Naive thymus-derived CD8-positive, alpha-beta T cell (primary cell): Measurements from ENCODE around the gene TRIM44. TPM values are rescaled to one million over a fixed set of nuclear protein-coding genes. Genes with fewer than 3 reads are reported as not detected.
"Not testable (repeated sequence)": the region's sequence is repeated elsewhere in the genome, so short reads cannot be mapped to it uniquely, and the experiment has no call there.

Experiments
- ATAC-seq, 2 donors: fragments of 150-1000 bp; cut with Tn5 transposase in 1 of 2; sonication (Bioruptor Pico), chemical (Tn5 transposase) in 1 of 2; 1 replicate in 1 of 2; 2 replicates in 1 of 2; pipeline ENCODE4 v1.10.0; 2021; ENCODE audit warnings: mild to moderate bottlenecking in 2 of 2, moderate library complexity in 2 of 2
- POLR2A ChIA-PET: fragments of 350-600 bp; sonication (Branson Sonifier 250); formaldehyde crosslinking; loops from one replicate; lab custom pipeline; 2021; ENCODE audit warnings: antibody characterized with exemption; lab: Charles Lee
- DNase-seq, 10 donors: peaks; one replicate each; pipeline versions ENCODE4 v3.0.0 to v3.0.0-alpha.2; 2020 to 2022
- H3K27ac Mint-ChIP-seq, 10 donors: one replicate each; pipeline ENCODE4 v1.8.0; 2020 to 2022; ENCODE audit warnings: mild to moderate bottlenecking in 10 of 10, mixed read lengths in 10 of 10, moderate library complexity in 4 of 10, inconsistent platforms in 1 of 10
- H3K27me3 Mint-ChIP-seq, 5 donors: one replicate each; pipeline ENCODE4 v1.8.0; 2021 to 2022; ENCODE audit warnings: mixed read lengths in 5 of 5
- H3K36me3 Mint-ChIP-seq, 3 donors: one replicate each; pipeline ENCODE4 v1.8.0; 2020 to 2022; ENCODE audit warnings: mixed read lengths in 3 of 3, mild to moderate bottlenecking in 2 of 3, inconsistent platforms in 1 of 3
- H3K4me1 Mint-ChIP-seq, 4 donors: one replicate each; pipeline ENCODE4 v1.8.0; 2021 to 2022; ENCODE audit warnings: mixed read lengths in 4 of 4
- H3K4me3 Mint-ChIP-seq, 10 donors: one replicate each; pipeline ENCODE4 v1.8.0; 2020 to 2022; ENCODE audit warnings: mild to moderate bottlenecking in 10 of 10, mixed read lengths in 10 of 10, moderate library complexity in 6 of 10, inconsistent platforms in 1 of 10
- H3K9me3 Mint-ChIP-seq, 9 donors: one replicate each; pipeline ENCODE4 v1.8.0; 2020 to 2022; ENCODE audit warnings: mixed read lengths in 9 of 9, mild to moderate bottlenecking in 3 of 9, inconsistent platforms in 1 of 9, moderate library complexity in 1 of 9
- polyA plus RNA-seq, 3 donors: library from polyadenylated mRNA; unstranded; fragments of 300-500 nt; fragmentation: Illumina TruSeq; gene quantifications; one replicate each; pipeline ENCODE4 v1.2.3, GENCODE V29; 2021
- total RNA-seq, 8 experiments: library from RNA in 2 of 8; stranded (reverse) in 2 of 8; gene quantifications; one replicate each; pipeline ENCODE4 v1.2.3 and lab custom pipeline; 2021 to 2026

Gene TRIM44
- total and polyA plus RNA-seq, 5 experiments from 2014 or later = 49.5 to 73.4 (median 59.4) TPM

DNA sequence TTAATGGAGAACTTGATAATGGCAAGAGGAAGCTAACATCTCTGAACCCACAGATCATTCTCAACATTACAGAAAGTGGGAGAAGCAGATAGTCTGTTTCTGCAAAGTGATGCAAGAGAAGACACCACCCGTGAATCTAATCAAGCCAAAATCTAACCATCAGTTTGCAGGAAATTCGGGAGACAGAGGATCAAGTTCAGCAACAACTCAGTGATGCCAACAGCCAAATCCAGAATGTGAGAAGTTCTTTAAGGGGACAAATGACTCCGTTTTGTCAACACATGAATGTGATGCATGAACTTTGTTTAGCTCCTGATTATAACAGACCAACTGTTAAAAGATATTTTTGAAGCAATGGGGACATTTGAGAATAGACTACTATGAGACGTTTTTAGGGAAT, 186.0 kb downstream of the TRIM44 start:
- POLR2A ChIA-PET = no interaction called here
- ATAC-seq (no peak), DNase-seq (no peak)
- Mint-ChIP-seq H3K9me3 (peaks cover 0 to under 1% (median 0%) of the 10 kb centered on the region in 9 donors), H3K4me3 (no peak overlapping the region), H3K36me3 (no peaks in the 10 kb centered on the region), H3K4me1 (no peaks in the 10 kb centered on the region), H3K27me3 (peaks cover 0 to 12% (median 5%) of the 10 kb centered on the region in 5 donors), H3K27ac (no peak overlapping the region)

DNA sequence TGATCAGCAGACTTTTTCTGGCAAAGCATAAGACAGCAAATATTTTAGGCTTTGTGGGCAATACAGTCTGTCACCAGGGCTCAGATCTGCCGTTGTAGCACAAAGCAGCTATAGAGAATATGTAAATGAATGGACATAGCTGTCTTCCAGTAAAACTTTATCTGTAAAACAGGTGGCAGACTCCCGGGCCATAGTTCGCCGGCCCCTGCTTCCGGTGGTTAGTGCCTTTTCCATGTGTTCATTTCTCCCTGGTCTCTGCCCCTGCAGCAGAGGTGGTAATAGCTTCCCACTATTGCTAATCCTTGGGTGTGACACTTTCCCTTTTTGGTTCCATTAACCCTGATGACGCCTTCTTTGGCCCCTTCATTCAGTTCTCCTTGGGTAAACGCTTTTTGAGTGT, 187.6 kb downstream of the TRIM44 start:
- Mint-ChIP-seq H3K27ac (no peak overlapping the region), H3K27me3 (peaks cover 0 to 8% (median 1%) of the 10 kb centered on the region in 5 donors), H3K4me1 (no peaks in the 10 kb centered on the region), H3K4me3 (no peak overlapping the region), H3K9me3 (no peaks in the 10 kb centered on the region), H3K36me3 (no peaks in the 10 kb centered on the region)
- ATAC-seq (no peak), DNase-seq (no peak)
- POLR2A ChIA-PET = no interaction called here

DNA sequence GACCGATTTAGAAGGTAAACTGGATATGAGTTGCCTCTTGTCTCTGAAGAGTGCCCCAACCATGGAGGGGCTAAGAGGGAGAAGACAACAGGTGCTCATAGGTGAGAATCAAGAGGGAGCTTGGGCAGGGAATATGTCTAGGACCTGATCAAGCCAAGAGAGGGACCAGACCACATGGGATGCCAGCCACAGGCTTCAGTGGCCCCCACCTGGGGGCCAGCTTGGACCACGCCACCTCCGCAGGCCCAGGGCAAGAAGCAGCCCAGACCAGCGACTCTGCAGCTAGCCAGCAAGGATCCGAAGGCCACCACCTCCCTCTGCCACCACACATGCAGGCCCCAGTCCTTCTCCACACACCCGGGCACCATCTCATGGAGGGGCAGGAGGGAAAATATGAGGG, 188.8 kb downstream of the TRIM44 start:
- Mint-ChIP-seq H3K4me1 (no peaks in the 10 kb centered on the region), H3K9me3 (no peaks in the 10 kb centered on the region), H3K27me3 (peaks cover 0 to 8% (median 1%) of the 10 kb centered on the region in 5 donors), H3K27ac (no peak overlapping the region), H3K36me3 (no peaks in the 10 kb centered on the region), H3K4me3 (no peak overlapping the region)
- no peak for ATAC-seq
- POLR2A ChIA-PET = no interaction called here
- DNase-seq = no peak

DNA sequence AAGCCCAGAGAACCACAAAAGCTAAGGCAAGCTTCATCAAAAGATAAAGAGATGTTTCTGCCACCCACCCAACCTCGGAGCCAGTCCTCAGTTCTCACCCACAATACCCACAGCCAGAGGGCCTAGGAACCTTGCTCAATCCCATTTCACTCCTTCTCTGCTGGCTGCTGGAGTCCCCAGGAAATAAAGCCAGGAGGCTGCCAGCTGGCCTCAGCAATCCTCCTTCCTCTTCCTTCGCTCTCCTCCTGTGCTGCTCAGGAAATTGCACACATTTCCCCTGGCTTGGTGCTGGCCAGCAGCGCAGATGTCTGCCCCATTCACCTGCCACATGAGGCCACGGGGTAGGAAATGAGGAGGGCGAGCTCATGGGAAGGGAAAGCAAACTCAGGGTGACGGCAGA, 189.5 kb downstream of the TRIM44 start:
- H3K27ac Mint-ChIP-seq = no peak overlapping the region
- no peaks in the 10 kb centered on the region for H3K36me3 Mint-ChIP-seq
- DNase-seq = no peak
- peaks cover 0 to 5% (median 1%) of the 10 kb centered on the region in 5 donors for H3K27me3 Mint-ChIP-seq
- POLR2A ChIA-PET = no interaction called here
- no peaks in the 10 kb centered on the region for H3K9me3 Mint-ChIP-seq
- no peaks in the 10 kb centered on the region for H3K4me1 Mint-ChIP-seq
- ATAC-seq = no peak
- H3K4me3 Mint-ChIP-seq = no peak overlapping the region

DNA sequence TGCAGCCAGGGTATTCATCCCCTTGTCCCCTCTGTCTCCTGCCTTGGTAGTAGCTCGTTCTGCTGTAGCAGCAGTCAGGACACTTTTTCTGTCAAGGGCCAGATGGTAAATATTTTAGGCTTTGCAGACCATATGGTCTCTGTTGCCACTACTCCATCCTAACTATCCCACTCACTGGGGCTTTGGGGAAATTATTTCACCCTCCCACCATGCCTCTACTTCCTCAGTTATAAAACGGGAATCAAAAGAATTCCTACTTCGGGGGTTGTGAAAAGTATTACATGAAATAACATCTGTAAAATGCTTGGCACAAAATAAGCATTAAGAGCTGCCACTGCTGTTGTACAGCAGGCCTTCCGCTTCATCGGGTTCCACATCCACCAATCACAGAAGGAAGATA, 191.4 kb downstream of the TRIM44 start:
- Mint-ChIP-seq H3K36me3 (no peaks in the 10 kb centered on the region), H3K4me1 (no peaks in the 10 kb centered on the region), H3K9me3 (no peaks in the 10 kb centered on the region), H3K27me3 (peaks cover 0 to 3% (median 0%) of the 10 kb centered on the region in 5 donors), H3K27ac (no peak overlapping the region), H3K4me3 (no peak overlapping the region)
- POLR2A ChIA-PET = no interaction called here
- ATAC-seq (no peak), DNase-seq (no peak)

DNA sequence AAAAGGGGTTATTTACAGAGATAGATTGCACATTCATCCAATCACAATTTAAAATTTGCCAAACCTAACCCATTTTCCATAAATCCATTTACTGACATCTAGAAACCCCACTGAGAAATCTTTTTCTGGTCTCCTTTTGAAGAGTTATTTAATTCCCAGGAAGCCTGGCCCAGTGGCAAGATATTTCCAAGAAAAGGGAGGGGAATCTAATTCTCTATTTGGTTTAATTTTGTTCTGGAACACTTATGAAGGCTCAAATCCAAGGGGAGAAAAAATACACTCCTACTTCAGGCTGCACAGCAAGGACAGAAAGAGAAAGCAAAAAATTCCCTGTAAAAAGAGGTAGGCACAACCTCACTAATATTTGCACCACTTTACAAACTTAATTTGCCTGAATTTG, 193.1 kb downstream of the TRIM44 start:
- DNase-seq = no peak
- H3K27ac Mint-ChIP-seq = no peak overlapping the region
- no peaks in the 10 kb centered on the region for H3K27me3 Mint-ChIP-seq
- no peaks in the 10 kb centered on the region for H3K9me3 Mint-ChIP-seq
- no peak overlapping the region for H3K4me3 Mint-ChIP-seq
- H3K36me3 Mint-ChIP-seq = no peaks in the 10 kb centered on the region
- no peaks in the 10 kb centered on the region for H3K4me1 Mint-ChIP-seq
- ATAC-seq = no peak
- POLR2A ChIA-PET = no interaction called here

DNA sequence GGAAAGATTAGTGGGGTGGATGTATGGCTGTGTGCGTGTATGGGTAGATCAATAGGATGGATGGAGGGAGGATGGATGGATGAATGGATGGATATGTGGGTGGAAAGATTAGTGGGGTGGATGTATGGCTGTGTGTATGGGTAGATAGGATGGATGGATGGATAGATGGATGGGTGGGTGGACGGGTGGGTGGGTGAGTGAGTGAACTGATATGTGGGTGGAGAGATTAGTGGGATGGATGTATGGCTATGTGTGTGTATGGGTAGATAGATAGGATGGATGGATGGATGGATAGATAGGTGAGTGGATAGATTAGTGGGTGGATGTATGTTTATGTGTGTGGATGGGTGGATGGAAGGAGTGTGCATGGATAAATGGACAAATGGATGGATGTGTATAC, 193.7 kb downstream of the TRIM44 start:
- no peaks in the 10 kb centered on the region for H3K4me1 Mint-ChIP-seq
- no peak overlapping the region for H3K4me3 Mint-ChIP-seq
- no peaks in the 10 kb centered on the region for H3K9me3 Mint-ChIP-seq
- POLR2A ChIA-PET = no interaction called here
- no peak for ATAC-seq
- no peaks in the 10 kb centered on the region for H3K27me3 Mint-ChIP-seq
- no peak overlapping the region for H3K27ac Mint-ChIP-seq
- no peak for DNase-seq
- no peaks in the 10 kb centered on the region for H3K36me3 Mint-ChIP-seq

DNA sequence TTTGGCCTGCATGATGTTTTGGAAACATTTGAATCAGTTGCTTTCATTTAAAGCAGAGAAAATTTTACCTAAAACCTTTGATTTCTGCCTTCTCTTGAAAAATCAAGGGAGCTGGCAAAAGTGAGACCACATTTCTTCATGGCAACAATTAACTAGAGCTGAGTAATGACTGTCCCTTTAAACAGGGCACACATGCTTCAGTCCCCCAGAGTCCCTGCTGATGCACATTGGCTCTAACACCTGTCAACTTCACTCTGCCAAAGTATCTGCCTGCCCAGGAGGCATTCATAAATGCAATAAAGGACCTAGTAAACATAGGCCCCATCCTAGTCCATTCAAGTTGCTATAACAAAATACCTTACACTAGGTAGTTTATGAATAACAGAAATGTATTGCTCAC, 194.2 kb downstream of the TRIM44 start:
- H3K36me3 Mint-ChIP-seq = no peaks in the 10 kb centered on the region
- POLR2A ChIA-PET = no interaction called here
- no peaks in the 10 kb centered on the region for H3K27me3 Mint-ChIP-seq
- no peak for ATAC-seq
- H3K4me1 Mint-ChIP-seq = no peaks in the 10 kb centered on the region
- H3K4me3 Mint-ChIP-seq = no peak overlapping the region
- H3K27ac Mint-ChIP-seq = no peak overlapping the region
- no peaks in the 10 kb centered on the region for H3K9me3 Mint-ChIP-seq
- DNase-seq = no peak

DNA sequence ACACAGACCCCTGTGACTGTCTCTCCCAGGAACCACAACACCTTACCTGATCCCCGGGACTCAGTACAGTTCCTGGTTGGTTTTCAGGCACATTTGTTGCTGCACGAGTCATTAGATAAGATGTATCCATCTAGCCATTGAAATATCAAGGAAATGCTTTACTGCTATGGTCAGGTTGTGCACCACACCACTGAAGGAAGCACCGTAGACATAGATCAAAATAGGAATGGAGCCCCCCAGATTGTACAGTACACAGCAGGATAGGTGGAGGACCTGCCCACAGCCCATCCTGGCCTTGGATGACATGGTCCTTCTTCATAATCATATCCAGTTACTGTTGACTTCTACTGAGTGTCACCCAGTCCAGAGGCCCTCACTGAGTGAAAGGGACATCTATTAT, 195.3 kb downstream of the TRIM44 start:
- H3K4me3 Mint-ChIP-seq = no peak overlapping the region
- H3K9me3 Mint-ChIP-seq = no peaks in the 10 kb centered on the region
- H3K27ac Mint-ChIP-seq = no peak overlapping the region
- no peak for DNase-seq
- H3K27me3 Mint-ChIP-seq = peaks cover 0 to 5% (median under 1%) of the 10 kb centered on the region in 5 donors
- H3K4me1 Mint-ChIP-seq = no peaks in the 10 kb centered on the region
- H3K36me3 Mint-ChIP-seq = no peaks in the 10 kb centered on the region
- POLR2A ChIA-PET = no interaction called here
- no peak for ATAC-seq

DNA sequence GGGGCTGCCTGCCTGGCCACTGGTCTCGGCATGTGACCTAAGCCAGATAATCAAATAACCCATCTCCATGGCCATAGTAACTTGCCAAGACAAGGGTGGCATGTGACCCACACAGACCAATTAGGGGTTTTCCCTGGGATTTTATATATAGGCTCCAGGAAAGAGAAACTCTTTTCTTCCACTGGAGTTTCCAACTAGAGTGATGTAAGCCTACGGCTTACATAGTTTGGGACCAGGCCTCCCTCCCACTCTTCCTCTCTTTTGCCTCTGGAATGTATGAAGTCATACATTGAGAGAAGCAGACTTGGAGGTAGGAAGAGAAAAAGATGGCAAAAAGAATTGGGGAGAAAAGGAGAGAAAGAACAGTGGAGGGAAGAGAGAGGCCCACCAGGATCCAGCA, 196.7 kb downstream of the TRIM44 start:
- Mint-ChIP-seq H3K9me3 (peaks cover 0 to 6% (median 2%) of the 10 kb centered on the region in 9 donors), H3K4me3 (no peak overlapping the region), H3K36me3 (peaks cover 0 to under 1% (median 0%) of the 10 kb centered on the region in 3 donors), H3K27me3 (peaks cover 3 to 18% (median 8%) of the 10 kb centered on the region in 5 donors), H3K27ac (no peak overlapping the region), H3K4me1 (no peaks in the 10 kb centered on the region)
- DNase-seq (no peak), ATAC-seq (no peak)
- POLR2A ChIA-PET = no interaction called here

DNA sequence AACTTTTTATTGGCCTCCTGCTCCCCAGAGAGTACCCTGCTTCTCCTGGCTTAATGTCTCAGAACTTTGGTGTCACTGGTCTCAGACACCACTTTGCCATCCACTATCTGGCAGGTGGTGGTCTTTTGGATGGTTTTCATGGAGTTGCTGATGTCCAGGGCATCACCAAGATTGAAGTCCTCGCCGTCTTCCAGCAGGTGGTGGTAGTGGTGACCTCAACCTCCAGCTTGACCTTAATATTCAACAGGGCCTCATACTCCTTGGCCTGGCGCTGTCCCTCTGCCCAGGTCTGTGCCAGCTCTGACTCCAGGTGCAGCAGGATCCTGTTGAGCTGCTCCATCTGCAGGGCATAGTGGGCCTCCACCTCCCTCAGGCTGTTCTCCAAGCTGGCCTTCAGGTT, 197.6 kb downstream of the TRIM44 start:
- H3K27me3 Mint-ChIP-seq = peaks cover 3 to 18% (median 8%) of the 10 kb centered on the region in 5 donors
- H3K27ac Mint-ChIP-seq, POLR2A ChIA-PET, H3K4me3 Mint-ChIP-seq, ATAC-seq, DNase-seq, H3K36me3 Mint-ChIP-seq, H3K4me1 Mint-ChIP-seq, H3K9me3 Mint-ChIP-seq: not testable (repeated sequence)

DNA sequence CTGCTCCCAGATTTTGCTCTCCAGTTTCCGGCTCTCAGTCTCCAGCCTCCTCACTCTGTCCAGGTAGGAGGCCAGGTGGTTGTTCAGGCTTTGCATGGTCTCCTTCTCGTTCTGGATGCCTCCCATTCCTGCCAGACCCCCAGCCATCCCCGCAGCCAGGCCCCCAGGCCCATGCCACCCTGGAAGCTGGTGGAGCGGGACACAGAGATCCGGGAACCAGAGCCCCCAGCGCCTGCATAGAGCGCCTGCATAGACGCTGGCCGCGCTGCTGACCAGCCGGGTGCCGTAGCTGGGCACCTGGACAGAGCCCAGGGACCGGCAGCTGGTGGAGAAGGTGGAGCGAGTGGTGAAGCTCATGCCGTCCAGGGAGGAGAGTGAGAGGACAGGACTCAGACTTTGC, 198.6 kb downstream of the TRIM44 start:
- ATAC-seq = no peak
- H3K4me1 Mint-ChIP-seq = no peaks in the 10 kb centered on the region
- POLR2A ChIA-PET = no interaction called here
- no peak for DNase-seq
- peaks cover 3 to 18% (median 8%) of the 10 kb centered on the region in 5 donors for H3K27me3 Mint-ChIP-seq
- peaks cover 0 to 8% (median 3%) of the 10 kb centered on the region in 9 donors for H3K9me3 Mint-ChIP-seq
- no peak overlapping the region for H3K27ac Mint-ChIP-seq
- H3K36me3 Mint-ChIP-seq = peaks cover 0 to 4% (median 2%) of the 10 kb centered on the region in 3 donors
- H3K4me3 Mint-ChIP-seq = no peak overlapping the region

DNA sequence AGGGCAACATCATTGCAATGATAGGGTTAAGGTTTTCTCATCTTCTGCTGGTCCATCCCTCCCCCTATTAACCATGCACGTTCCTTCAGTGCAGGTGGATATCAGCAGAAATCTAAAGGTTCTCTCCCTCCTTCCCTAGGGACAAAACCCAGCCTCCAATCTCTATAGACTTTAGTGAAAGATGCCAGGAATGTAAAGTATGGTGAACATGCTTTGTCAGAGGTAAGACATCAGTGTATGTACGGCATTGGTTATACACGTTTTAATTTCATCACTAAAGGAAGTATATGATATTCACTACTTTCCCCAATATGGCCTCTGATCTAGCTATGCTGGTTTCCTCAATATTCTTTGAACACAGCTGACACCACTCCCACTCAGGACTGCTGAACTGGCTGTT, 200.1 kb downstream of the TRIM44 start:
- H3K27ac Mint-ChIP-seq = peak overlapping the region in 1 of 10 donors; percentile 40
- H3K9me3 Mint-ChIP-seq = peaks cover under 1 to 18% (median 10%) of the 10 kb centered on the region in 9 donors
- H3K4me1 Mint-ChIP-seq = no peaks in the 10 kb centered on the region
- no peak overlapping the region for H3K4me3 Mint-ChIP-seq
- DNase-seq (no peak), ATAC-seq (no peak)
- peaks cover 3 to 18% (median 8%) of the 10 kb centered on the region in 5 donors for H3K27me3 Mint-ChIP-seq
- peaks cover 0 to 11% (median 2%) of the 10 kb centered on the region in 3 donors for H3K36me3 Mint-ChIP-seq
- POLR2A ChIA-PET = no interaction called here

DNA sequence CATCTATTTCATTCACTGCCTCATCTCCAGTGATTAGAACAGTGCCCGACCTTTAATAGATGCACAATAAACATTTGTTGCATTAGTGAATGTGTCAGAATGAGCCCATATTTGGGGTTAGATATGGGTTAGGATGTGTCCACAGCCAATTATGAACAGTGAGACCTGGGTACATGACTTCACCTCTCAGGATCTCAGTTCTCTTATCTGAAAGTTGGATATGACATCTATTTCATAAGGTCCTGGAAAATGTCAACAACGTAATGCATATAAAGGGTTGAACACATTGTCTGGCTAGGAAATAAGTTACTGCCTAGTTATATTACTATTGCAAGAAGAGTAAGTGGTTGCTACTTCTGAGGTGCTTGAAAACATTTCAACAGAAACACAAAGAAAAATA, 201.6 kb downstream of the TRIM44 start:
- ATAC-seq (no peak), DNase-seq (no peak)
- POLR2A ChIA-PET = no interaction called here
- Mint-ChIP-seq H3K27ac (no peak overlapping the region), H3K27me3 (peaks cover 3 to 18% (median 8%) of the 10 kb centered on the region in 5 donors), H3K9me3 (peaks cover 10 to 33% (median 21%) of the 10 kb centered on the region in 9 donors), H3K4me3 (no peak overlapping the region), H3K36me3 (peaks cover 0 to 22% (median 2%) of the 10 kb centered on the region in 3 donors), H3K4me1 (no peaks in the 10 kb centered on the region)
